Measurements from ENCODE around the gene FAM209A.
A peak's percentile ranks its signal among the peaks of the same experiment; 100 is the strongest.
"Not testable (repeated sequence)": the region's sequence is repeated elsewhere in the genome, so short reads cannot be mapped to it uniquely, and the experiment has no call there.

Gene FAM209A

GRCh38 chr20:56542489-56543030 is 18.0 kb downstream of the FAM209A start:
- DNase-seq: no peak

GRCh38 chr20:56551571-56551970 is 27.0 kb downstream of the FAM209A start:
- no peak for DNase-seq

- DNase-seq: peak; percentile 70
Measured at GRCh38 chr20:56552911-56553629, 28.5 kb downstream of the FAM209A start.

- DNase-seq: peak; percentile 92
Measured at GRCh38 chr20:56554869-56555268, 30.3 kb downstream of the FAM209A start.

GRCh38 chr20:56558968-56559367 is 34.4 kb downstream of the FAM209A start:
- DNase-seq: no peak

GRCh38 chr20:56564526-56564925 is 40.0 kb downstream of the FAM209A start:
- not testable (repeated sequence) for DNase-seq

GRCh38 chr20:56565511-56565910 is 41.0 kb downstream of the FAM209A start:
- DNase-seq: no peak

GRCh38 chr20:56566621-56567020 is 42.1 kb downstream of the FAM209A start:
- no peak for DNase-seq

GRCh38 chr20:56570832-56571231 is 46.3 kb downstream of the FAM209A start:
- DNase-seq: no peak

- DNase-seq: no peak
Measured at GRCh38 chr20:56572172-56572571, 47.6 kb downstream of the FAM209A start.

- no peak for DNase-seq
Measured at GRCh38 chr20:56573986-56574385, 49.4 kb downstream of the FAM209A start.

- DNase-seq: peak; percentile 72
Measured at GRCh38 chr20:56574531-56575142, 50.1 kb downstream of the FAM209A start.

- DNase-seq: no peak
Measured at GRCh38 chr20:56575157-56575556, 50.6 kb downstream of the FAM209A start.
